HG02759 (cell line): Measurements from ENCODE around the gene CCN6.
"Not testable (repeated sequence)": the region's sequence is repeated elsewhere in the genome, so short reads cannot be mapped to it uniquely, and the experiment has no call there.

Experiments
- ATAC-seq: cut with Tn5 transposase; IDR thresholded peaks from one replicate; pipeline ENCODE4 v1.9.1; 2021; ENCODE audit warnings: mild to moderate bottlenecking, moderate library complexity; ENCODE audit not compliant: unreplicated experiment

CCN6 gene

GRCh38 chr6:112049026-112049799, 4.7 kb upstream of the CCN6 start:
- ATAC-seq, result no peak

GRCh38 chr6:112049996-112050395, 3.9 kb upstream of the CCN6 start:
- no peak for ATAC-seq

- ATAC-seq, result no peak
Observed at GRCh38 chr6:112050429-112050828, 3.5 kb upstream of the CCN6 start.

GRCh38 chr6:112051251-112051740, 2.6 kb upstream of the CCN6 start:
- not testable (repeated sequence) for ATAC-seq

GRCh38 chr6:112054555-112055190, 769 bp downstream of the CCN6 start:
- ATAC-seq, result no peak

GRCh38 chr6:112058243-112059032, 4.5 kb downstream of the CCN6 start:
- ATAC-seq, result no peak

GRCh38 chr6:112061605-112062004, 7.7 kb downstream of the CCN6 start:
- ATAC-seq, result no peak

GRCh38 chr6:112062966-112063365, 9.1 kb downstream of the CCN6 start:
- ATAC-seq, result no peak

- ATAC-seq, result no peak
Observed at GRCh38 chr6:112065426-112065986, 11.6 kb downstream of the CCN6 start.

GRCh38 chr6:112066606-112067005, 12.7 kb downstream of the CCN6 start:
- ATAC-seq, result no peak

- no peak for ATAC-seq
Observed at GRCh38 chr6:112081569-112081968, 27.7 kb downstream of the CCN6 start.

- ATAC-seq, result no peak
Observed at GRCh38 chr6:112085286-112086065, 31.6 kb downstream of the CCN6 start.

GRCh38 chr6:112086744-112087135, 32.8 kb downstream of the CCN6 start:
- peak; percentile 18 for ATAC-seq

GRCh38 chr6:112087136-112087911, 33.4 kb downstream of the CCN6 start, which contains the start of the genes FAM229B and TUBE1:
Gene FAM229B, plus strand, starts transcription at chr6:112087591. Its CDS starts 11,693 bp downstream, at chr6:112099284.
Gene TUBE1, minus strand, starts transcription at chr6:112087482. Its CDS starts 48 bp downstream, at chr6:112087434.
- ATAC-seq, result peak; percentile 98

GRCh38 chr6:112087916-112088315, 34.0 kb downstream of the CCN6 start:
- no peak for ATAC-seq

- no peak for ATAC-seq
Observed at GRCh38 chr6:112096901-112097300, 43.0 kb downstream of the CCN6 start.

- ATAC-seq, result no peak
Observed at GRCh38 chr6:112100561-112100960, 46.7 kb downstream of the CCN6 start.

GRCh38 chr6:112106026-112106425, 52.1 kb downstream of the CCN6 start:
- not testable (repeated sequence) for ATAC-seq

- ATAC-seq, result no peak
Observed at GRCh38 chr6:112106562-112106961, 52.7 kb downstream of the CCN6 start.
